Uterus (tissue), 4 donors: ENCODE data around the gene ASMTL. TPM values are rescaled to one million over a fixed set of nuclear protein-coding genes. Genes with fewer than 3 reads are reported as not detected.

ENCODE experiments used
- DNase-seq, 2 donors: peaks; one replicate each; pipeline ENCODE4 v3.0.0-alpha.2; 2019 to 2020
- H3K27ac ChIP-seq, 2 donors: fragments of 200-600 bp; sonication (generic); 1 replicate in 1 of 2; 2 replicates in 1 of 2; pipeline ENCODE4 v1.5.1; 2016 to 2018
- H3K27me3 ChIP-seq, 2 donors: fragments of 200-600 bp; sonication (generic); one replicate each; pipeline ENCODE4 v1.5.1; 2018 to 2019; ENCODE audit warnings: control low read depth in 1 of 2
- H3K36me3 ChIP-seq, 2 donors: fragments of 200-600 bp; sonication (generic); one replicate each; pipeline ENCODE4 v1.5.1; 2019; ENCODE audit warnings: control low read depth in 1 of 2
- H3K4me1 ChIP-seq, 2 donors: fragments of 200-600 bp; sonication (generic); one replicate each; pipeline ENCODE4 v1.5.1; 2018 to 2019; ENCODE audit warnings: control low read depth in 1 of 2
- H3K4me3 ChIP-seq, 2 donors: fragments of 200-600 bp; sonication (generic); 1 replicate in 1 of 2; 2 replicates in 1 of 2; pipeline ENCODE4 v1.5.1; 2018 to 2019; ENCODE audit warnings: mild to moderate bottlenecking in 1 of 2
- H3K9me3 ChIP-seq, 2 donors: fragments of 200-600 bp; sonication (generic); one replicate each; pipeline ENCODE4 v1.5.1; 2019; ENCODE audit warnings: control low read depth in 1 of 2
- CTCF ChIP-seq, 4 experiments: fragments of 200-600 bp in 2 of 4; fragments of 450-650 bp in 2 of 4; sonication (generic) in 2 of 4; IDR thresholded peaks; one replicate each; pipeline ENCODE4 v1.5.1; 2016 to 2019; ENCODE audit warnings: antibody characterized with exemption in 4 of 4, mild to moderate bottlenecking in 2 of 4, moderate library complexity in 1 of 4
- POLR2A ChIP-seq, 2 donors: fragments of 450-650 bp; IDR thresholded peaks; one replicate each; pipeline ENCODE4 v1.6.1; 2016; ENCODE audit warnings: antibody characterized with exemption in 2 of 2, mild to moderate bottlenecking in 1 of 2, moderate library complexity in 1 of 2
- intact Hi-C: fragments of 100-400 bp; cut with DNase I; formaldehyde crosslinking; loops from one replicate; pipeline ENCODE4 v1.15.1; 2023; ENCODE audit warnings: low total_unique reads
- total RNA-seq, 4 donors: library from RNA; depleted of rRNA in 3 of 4; stranded (reverse); fragments of >200 nt in 3 of 4; gene quantifications; one replicate each; pipeline versions ENCODE4 v1.1.0 to v1.2.4, GENCODE V29; 2014 to 2023
- donor health status: DM: yes; HTN: yes; CAD: no.

The ASMTL gene
- total RNA-seq, 4 donors from 2014 or later = 6.4 to 43.5 (median 11.1) TPM

DNA sequence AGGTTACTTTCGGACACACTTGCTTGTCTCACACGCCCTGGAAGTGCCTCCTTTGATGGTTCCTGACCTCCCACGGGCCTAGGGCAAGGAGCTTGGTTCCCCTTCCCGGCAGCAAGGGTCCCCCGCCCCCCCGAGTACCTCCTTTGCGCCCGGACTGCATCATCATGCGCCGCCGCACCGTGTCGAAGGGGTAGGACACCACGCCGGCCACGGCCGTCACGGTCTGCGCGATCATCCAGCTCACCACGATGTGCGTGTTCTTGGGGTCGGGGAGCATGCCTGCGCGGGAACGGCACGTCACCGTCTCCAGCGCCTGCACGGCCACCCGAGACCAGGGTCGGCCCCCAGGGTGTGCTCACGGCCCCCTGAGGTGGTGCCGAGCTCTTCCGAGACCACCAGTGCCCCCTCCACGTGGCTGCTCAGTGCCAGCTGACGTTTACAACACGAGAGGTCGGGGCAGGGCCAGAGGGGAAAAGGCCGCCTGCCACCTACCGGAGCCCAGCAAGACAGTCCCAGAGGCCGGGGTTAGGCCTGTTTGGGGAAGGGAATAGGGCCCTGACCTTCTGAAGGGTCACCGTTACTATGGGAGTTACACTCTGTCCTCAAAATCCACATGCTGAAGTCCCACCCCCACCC, 65.5 kb downstream of the ASMTL start:
- intact Hi-C loops = no loop called here
- Histone ChIP-seq H3K9me3 (no peaks in the 10 kb centered on the region), H3K4me1 (peaks cover 0 to 11% of the 10 kb centered on the region in 2 donors), H3K4me3 (no peak overlapping the region), H3K36me3 (no peaks in the 10 kb centered on the region), H3K27ac (no peak overlapping the region), H3K27me3 (no peaks in the 10 kb centered on the region)
- no peak for TF ChIP-seq POLR2A (IDR thresholded peaks at IDR 0.05)
- no peak for TF ChIP-seq CTCF (IDR thresholded peaks at IDR 0.05)
- DNase-seq = no peak

GRCh38 chrX:1386338-1387127, 66.2 kb downstream of the ASMTL start:
- H3K4me1 ChIP-seq = peaks cover 0 to 11% of the 10 kb centered on the region in 2 donors
- H3K27me3 ChIP-seq = no peaks in the 10 kb centered on the region
- no peak overlapping the region for H3K27ac ChIP-seq
- no peaks in the 10 kb centered on the region for H3K36me3 ChIP-seq
- H3K9me3 ChIP-seq = no peaks in the 10 kb centered on the region
- no peak overlapping the region for H3K4me3 ChIP-seq
- TF ChIP-seq CTCF (IDR thresholded peaks at IDR 0.05) (no peak), POLR2A (IDR thresholded peaks at IDR 0.05) (no peak)
- no peak for DNase-seq
- intact Hi-C loops = no loop called here

- intact Hi-C loops = no loop called here
- no peak overlapping the region for H3K27ac ChIP-seq
- peaks cover 0 to 4% of the 10 kb centered on the region in 2 donors for H3K4me1 ChIP-seq
- TF ChIP-seq CTCF (IDR thresholded peaks at IDR 0.05) = no peak
- no peak for TF ChIP-seq POLR2A (IDR thresholded peaks at IDR 0.05)
- no peak for DNase-seq
- H3K36me3 ChIP-seq = no peaks in the 10 kb centered on the region
- no peaks in the 10 kb centered on the region for H3K9me3 ChIP-seq
- no peaks in the 10 kb centered on the region for H3K27me3 ChIP-seq
- H3K4me3 ChIP-seq = no peak overlapping the region
Observed at GRCh38 chrX:1385253-1386223, 67.2 kb downstream of the ASMTL start.

GRCh38 chrX:1384658-1385252, 68.0 kb downstream of the ASMTL start:
- no peak overlapping the region for H3K27ac ChIP-seq
- H3K4me1 ChIP-seq = no peaks in the 10 kb centered on the region
- no peaks in the 10 kb centered on the region for H3K9me3 ChIP-seq
- intact Hi-C loops = no loop called here
- TF ChIP-seq POLR2A (IDR thresholded peaks at IDR 0.05) (no peak), CTCF (IDR thresholded peaks at IDR 0.05) (no peak)
- H3K36me3 ChIP-seq = no peaks in the 10 kb centered on the region
- DNase-seq = no peak
- no peaks in the 10 kb centered on the region for H3K27me3 ChIP-seq
- H3K4me3 ChIP-seq = no peak overlapping the region
